H1 (cell line): Measurements from ENCODE around the gene RUSF1. TPM values are rescaled to one million over a fixed set of nuclear protein-coding genes. Genes with fewer than 3 reads are reported as not detected.
A peak's percentile ranks its signal among the peaks of the same experiment; 100 is the strongest.

Experiments
- ASH2L ChIP-seq: fragments of 200-600, 300-600 bp; sonication (generic); IDR thresholded peaks from one replicate; pipeline ENCODE4 v1.7.1; 2017; ENCODE audit warnings: low read length
- CHD7 ChIP-seq: fragments of 300-600 bp; sonication (generic); IDR thresholded peaks from 2 replicates; pipeline ENCODE4 v1.7.1; 2012; ENCODE audit warnings: low read length, moderate library complexity, mild to moderate bottlenecking, inconsistent platforms; ENCODE audit not compliant: insufficient replicate concordance
- CTBP2 ChIP-seq: IDR thresholded peaks from 2 replicates; pipeline ENCODE4 v1.7.0; 2011; ENCODE audit warnings: borderline replicate concordance, mild to moderate bottlenecking, moderate library complexity, mixed read lengths, low read length; ENCODE audit not compliant: insufficient read depth, insufficient read length
- GABPA ChIP-seq: IDR thresholded peaks from 2 replicates; pipeline ENCODE4 v1.6.1; 2011; ENCODE audit warnings: mild to moderate bottlenecking, low read length, moderate library complexity, borderline replicate concordance; ENCODE audit not compliant: insufficient read depth
- JUND ChIP-seq: IDR thresholded peaks from 2 replicates; pipeline ENCODE4 v1.6.1; 2011; ENCODE audit warnings: mild to moderate bottlenecking, improper control_type of control experiment, low read length
- KDM4A ChIP-seq: IDR thresholded peaks from one replicate; pipeline ENCODE4 v1.7.1; 2012; ENCODE audit warnings: low read depth, mild to moderate bottlenecking, moderate library complexity, low read length, inconsistent platforms; ENCODE audit not compliant: severe bottlenecking
- NANOG ChIP-seq: IDR thresholded peaks from 2 replicates; pipeline ENCODE4 v1.6.1; 2011; ENCODE audit warnings: low read length, low read depth, mild to moderate bottlenecking, inconsistent platforms; ENCODE audit not compliant: insufficient read depth, poor library complexity, severe bottlenecking
- PHF8 ChIP-seq: fragments of 200-600 bp; sonication (generic); conservative IDR thresholded peaks from 2 replicates; pipeline ENCODE4 v1.7.1; 2012; ENCODE audit warnings: low read depth, mild to moderate bottlenecking, inconsistent platforms, low read length, moderate library complexity
- POLR2AphosphoS5 ChIP-seq: IDR thresholded peaks from 2 replicates; pipeline ENCODE4 v1.6.1; 2011; ENCODE audit warnings: low read depth, low read length
- SP4 ChIP-seq: IDR thresholded peaks from 2 replicates; pipeline ENCODE4 v1.6.1; 2012; ENCODE audit warnings: low read length, inconsistent platforms
- polyA plus RNA-seq, 7 experiments: library from polyadenylated mRNA; depleted of rRNA in 3 of 7; stranded (reverse) in 5 of 7; unstranded in 2 of 7; fragments of >200 nt in 5 of 7; fragments of 200-250 nt in 2 of 7; gene quantifications; 1 replicate in 5 of 7; 2 replicates in 1 of 7; 4 replicates in 1 of 7; pipeline versions ENCODE4 v1.2.1 to v1.2.3, GENCODE V29; 2011 to 2013; ENCODE audit warnings: missing spikeins in 2 of 7, mixed read lengths in 2 of 7
- total RNA-seq: library from RNA; stranded (reverse); fragmentation: NEBNext Ultra II Directional; extraction: Animal tissue kit (Norgen Biotek cat#: 25700); gene quantifications from 2 replicates; pipeline ENCODE4 v1.2.1, GENCODE V29; 2021

RUSF1 gene
- total and polyA plus RNA-seq, 2 of the 8 experiments (the other 6 are each of a cell fraction or from before 2014, with no cell fraction given): 22.5 to 33.7 TPM

- TF ChIP-seq KDM4A (peak; percentile 31), CTBP2 (no peak), ASH2L (peak; percentile 80), SP4 (no peak), JUND (no peak), CHD7 (no peak), GABPA (no peak), PHF8 (0 out of 2 replicates have a peak, but pooled peaks have one; percentile 40), NANOG (no peak), POLR2AphosphoS5 (no peak)
Observed at GRCh38 chr16:31471875-31472708, 36.1 kb downstream of the RUSF1 start, which contains the start of gene TGFB1I1 (continued).
